ENCODE measurements around the gene ZNF683.
A peak's percentile ranks its signal among the peaks of the same experiment; 100 is the strongest.
"Not testable (repeated sequence)": the region's sequence is repeated elsewhere in the genome, so short reads cannot be mapped to it uniquely, and the experiment has no call there.

The ZNF683 gene

GRCh38 chr1:26335774-26336476 lies 36.6 kb downstream of the ZNF683 start:
- no peak for DNase-seq

- not testable (repeated sequence) for DNase-seq
Observed at GRCh38 chr1:26333312-26333711, 39.2 kb downstream of the ZNF683 start.

GRCh38 chr1:26330276-26330675 lies 42.3 kb downstream of the ZNF683 start:
- no peak for DNase-seq

- not testable (repeated sequence) for DNase-seq
Observed at GRCh38 chr1:26329380-26329779, 43.2 kb downstream of the ZNF683 start.

- no peak for DNase-seq
Observed at GRCh38 chr1:26328597-26328996, 44.0 kb downstream of the ZNF683 start.

GRCh38 chr1:26327956-26328362 lies 44.6 kb downstream of the ZNF683 start:
- peak; percentile 23 for DNase-seq

GRCh38 chr1:26324550-26324949 lies 48.0 kb downstream of the ZNF683 start:
- DNase-seq: no peak

GRCh38 chr1:26323382-26323781 lies 49.2 kb downstream of the ZNF683 start:
- DNase-seq: no peak

- no peak for DNase-seq
Observed at GRCh38 chr1:26322042-26322331, 50.6 kb downstream of the ZNF683 start.

GRCh38 chr1:26321315-26322041 lies 51.1 kb downstream of the ZNF683 start:
- peak; percentile 93 for DNase-seq

GRCh38 chr1:26320896-26321295 lies 51.7 kb downstream of the ZNF683 start:
- DNase-seq: no peak

GRCh38 chr1:26318338-26319064 lies 54.0 kb downstream of the ZNF683 start:
- peak; percentile 16 for DNase-seq

GRCh38 chr1:26317612-26318337 lies 54.8 kb downstream of the ZNF683 start, which contains the start of gene CD52:
CD52 (plus strand) TSS chr1:26317958; CDS start chr1:26318018, 60 bp downstream.
- peak; percentile 38 for DNase-seq

GRCh38 chr1:26317146-26317545 lies 55.4 kb downstream of the ZNF683 start:
- no peak for DNase-seq

- DNase-seq: no peak
Observed at GRCh38 chr1:26315874-26316850, 56.4 kb downstream of the ZNF683 start.

GRCh38 chr1:26314501-26314900 lies 58.0 kb downstream of the ZNF683 start:
- DNase-seq: no peak

Measured in OCI-M1 (cell line).